HepG2 (cell line): Measurements from ENCODE around the gene HTRA2. TPM values are rescaled to one million over a fixed set of nuclear protein-coding genes. Genes with fewer than 3 reads are reported as not detected.

Experiments used
- CC2D1A ChIP-seq: sonication (generic); formaldehyde crosslinking; IDR thresholded peaks from 2 replicates; pipeline ENCODE4 v1.8.1; 2023; ENCODE audit warnings: mild to moderate bottlenecking, missing genetic modification reagents
- FOXK2 ChIP-seq: fragments of 450-650 bp; IDR thresholded peaks from 2 replicates; pipeline ENCODE4 v1.6.1; 2016
- JUND ChIP-seq: sonication (generic); formaldehyde crosslinking; IDR thresholded peaks from 2 replicates; pipeline ENCODE4 v1.8.0; 2022; ENCODE audit warnings: mild to moderate bottlenecking, missing genetic modification reagents
- MEF2D ChIP-seq: sonication (generic); formaldehyde crosslinking; IDR thresholded peaks from 2 replicates; pipeline ENCODE4 v1.5.1; 2020; ENCODE audit warnings: mild to moderate bottlenecking, missing genetic modification reagents
- MTA3 ChIP-seq: sonication (generic); formaldehyde crosslinking; IDR thresholded peaks from 2 replicates; pipeline ENCODE4 v1.4.0; 2020; ENCODE audit warnings: missing genetic modification reagents
- NFKB2 ChIP-seq: sonication (generic); formaldehyde crosslinking; IDR thresholded peaks from 2 replicates; pipeline ENCODE4 v1.4.0; 2020; ENCODE audit warnings: missing genetic modification reagents, borderline replicate concordance
- ONECUT2 ChIP-seq: sonication (generic); formaldehyde crosslinking; IDR thresholded peaks from 2 replicates; pipeline ENCODE4 v1.4.0; 2020; ENCODE audit warnings: missing genetic modification reagents
- PAWR ChIP-seq: sonication (generic); formaldehyde crosslinking; IDR thresholded peaks from 2 replicates; pipeline ENCODE4 v1.4.0; 2020; ENCODE audit warnings: missing genetic modification reagents, mild to moderate bottlenecking, borderline replicate concordance
- REPIN1 ChIP-seq: sonication (generic); formaldehyde crosslinking; IDR thresholded peaks from 2 replicates; pipeline ENCODE4 v1.8.0; 2022; ENCODE audit warnings: missing genetic modification reagents, low read depth, mild to moderate bottlenecking, borderline replicate concordance
- RERE ChIP-seq: IDR thresholded peaks from 2 replicates; pipeline ENCODE4 v1.6.1; 2016; ENCODE audit warnings: low read depth, missing genetic modification reagents, missing compliant biosample characterization
- SATB2 ChIP-seq: sonication (generic); formaldehyde crosslinking; IDR thresholded peaks from 2 replicates; pipeline ENCODE4 v1.5.0; 2020; ENCODE audit warnings: missing genetic modification reagents
- SSRP1 ChIP-seq: IDR thresholded peaks from 2 replicates; pipeline ENCODE4 v1.6.1; 2016; ENCODE audit warnings: control low read depth
- ZBTB2 ChIP-seq: sonication (generic); formaldehyde crosslinking; IDR thresholded peaks from 2 replicates; pipeline ENCODE4 v1.8.0; 2022; ENCODE audit warnings: low read depth, missing genetic modification reagents
- ZNF362 ChIP-seq: sonication (generic); formaldehyde crosslinking; IDR thresholded peaks from 2 replicates; pipeline ENCODE4 v1.4.0; 2020; ENCODE audit warnings: missing genetic modification reagents, mild to moderate bottlenecking, borderline replicate concordance
- ZNF484 ChIP-seq: sonication (generic); formaldehyde crosslinking; IDR thresholded peaks from 2 replicates; pipeline ENCODE4 v1.5.1; 2020; ENCODE audit warnings: mild to moderate bottlenecking, low read depth, missing genetic modification reagents, borderline replicate concordance
- ZNF580 ChIP-seq: IDR thresholded peaks from 2 replicates; pipeline ENCODE4 v1.6.1; 2016; ENCODE audit warnings: low read depth, borderline replicate concordance
- ZNF589 ChIP-seq: sonication (generic); formaldehyde crosslinking; conservative IDR thresholded peaks from 2 replicates; pipeline ENCODE4 v1.8.0; 2022; ENCODE audit warnings: mild to moderate bottlenecking, moderate library complexity, missing genetic modification reagents
- ZNF672 ChIP-seq: sonication (generic); formaldehyde crosslinking; IDR thresholded peaks from 2 replicates; pipeline ENCODE4 v1.8.1; 2022; ENCODE audit warnings: missing genetic modification reagents
- ZNF878 ChIP-seq: sonication (generic); formaldehyde crosslinking; IDR thresholded peaks from 2 replicates; pipeline ENCODE4 v1.8.1; 2023; ENCODE audit warnings: mild to moderate bottlenecking, missing genetic modification reagents, moderate library complexity
- ZSCAN20 ChIP-seq: sonication (generic); formaldehyde crosslinking; IDR thresholded peaks from 2 replicates; pipeline ENCODE4 v1.4.0; 2020; ENCODE audit warnings: missing genetic modification reagents, mild to moderate bottlenecking, borderline replicate concordance
- polyA plus RNA-seq, 8 experiments: library from polyadenylated mRNA; depleted of rRNA in 3 of 8; stranded (reverse) in 7 of 8; unstranded in 1 of 8; fragments of >200 nt; fragmentation: Illumina TruSeq in 4 of 8; extraction: Trizol in 4 of 8; gene quantifications; 2 replicates each; pipeline versions ENCODE4 v1.2.1 to v1.2.3, GENCODE V29; 2011 to 2016; ENCODE audit warnings: low read depth in 4 of 8, missing spikeins in 1 of 8, mixed read lengths in 1 of 8; ENCODE audit not compliant: insufficient read depth in 1 of 8
- total RNA-seq, 5 experiments: library from RNA; depleted of rRNA; stranded (reverse); fragments of >200 nt; fragmentation: Illumina TruSeq; extraction: Trizol; gene quantifications; 2 replicates each; pipeline ENCODE4 v1.2.3, GENCODE V29; 2016; ENCODE audit warnings: low read depth in 1 of 5

Gene HTRA2
- total and polyA plus RNA-seq, 2 of the 13 experiments (the other 11 are each of a cell fraction or from before 2014, with no cell fraction given) = 47.7 to 50.3 TPM

GRCh38 chr2:74488643-74489481, 40.9 kb upstream of the HTRA2 start (continued):
- TF ChIP-seq ZNF362 (peak; percentile 66; the same call in 1 of the 2 replicates), ZNF580 (CRISPR knock-in tag) (no peak), ZBTB2 (CRISPR knock-in tag) (0 out of 2 replicates have a peak, but pooled peaks have one; percentile 27), ZNF484 (CRISPR knock-in tag) (no peak), MEF2D (CRISPR knock-in tag) (peak; percentile 44; the same call in 1 of the 2 replicates), ZNF878 (CRISPR knock-in tag) (no peak), REPIN1 (CRISPR knock-in tag) (peak; percentile 99), JUND (no peak), PAWR (CRISPR knock-in tag) (no peak), NFKB2 (no peak), RERE (CRISPR knock-in tag) (0 out of 2 replicates have a peak, but pooled peaks have one; percentile 73), ZNF672 (CRISPR knock-in tag) (peak; percentile 91), ONECUT2 (CRISPR knock-in tag) (peak; percentile 99), CC2D1A (CRISPR knock-in tag) (no peak), SATB2 (CRISPR knock-in tag) (no peak), SSRP1 (CRISPR knock-in tag) (no peak), MTA3 (CRISPR knock-in tag) (no peak), FOXK2 (peak; percentile 51; the same call in 1 of the 2 replicates), ZNF589 (CRISPR knock-in tag) (peak; percentile 95; the same call in 1 of the 2 replicates), ZSCAN20 (no peak)
